LHCN-M2 (cell line): Measurements from ENCODE around the gene JPT2. TPM values are rescaled to one million over a fixed set of nuclear protein-coding genes. Genes with fewer than 3 reads are reported as not detected.
"Not testable (repeated sequence)": the region's sequence is repeated elsewhere in the genome, so short reads cannot be mapped to it uniquely, and the experiment has no call there.

Source experiments
- DNase-seq: peaks from one replicate; pipeline ENCODE4 v3.0.0-alpha.2; 2012; ENCODE audit warnings: low read depth
- total RNA-seq: library from RNA; depleted of rRNA; stranded (reverse); fragments of >200 nt; gene quantifications from 2 replicates; pipeline ENCODE4 v1.2.3, GENCODE V29; 2014

JPT2 gene
- total RNA-seq, 1 experiment from 2014 or later: 59.1 TPM

- no peak for DNase-seq
Measured at GRCh38 chr16:1731603-1732002, 53.5 kb downstream of the JPT2 start.

- DNase-seq: no peak
Measured at GRCh38 chr16:1732071-1732470, 54.0 kb downstream of the JPT2 start.

GRCh38 chr16:1732551-1732987 is 54.5 kb downstream of the JPT2 start:
- not testable (repeated sequence) for DNase-seq

- no peak for DNase-seq
Measured at GRCh38 chr16:1734123-1734522, 56.0 kb downstream of the JPT2 start.

- DNase-seq: no peak
Measured at GRCh38 chr16:1734816-1735215, 56.7 kb downstream of the JPT2 start.

GRCh38 chr16:1740234-1740633 is 62.2 kb downstream of the JPT2 start:
- no peak for DNase-seq

- DNase-seq: no peak
Measured at GRCh38 chr16:1740781-1741490, 62.9 kb downstream of the JPT2 start.

GRCh38 chr16:1741553-1742165 is 63.6 kb downstream of the JPT2 start:
- no peak for DNase-seq

- DNase-seq: no peak
Measured at GRCh38 chr16:1743376-1744337, 65.6 kb downstream of the JPT2 start.

GRCh38 chr16:1744338-1744840 is 66.3 kb downstream of the JPT2 start:
- DNase-seq: no peak

- peak; percentile 84 for DNase-seq
Measured at GRCh38 chr16:1745181-1745899, 67.3 kb downstream of the JPT2 start.

GRCh38 chr16:1745900-1746692 is 68.0 kb downstream of the JPT2 start:
- peak; percentile 98 for DNase-seq

GRCh38 chr16:1746693-1747195 is 68.7 kb downstream of the JPT2 start:
- DNase-seq: peak; percentile 26

- no peak for DNase-seq
Measured at GRCh38 chr16:1747934-1748333, 69.9 kb downstream of the JPT2 start.

- DNase-seq: peak; percentile 73
Measured at GRCh38 chr16:1749152-1750117, 71.4 kb downstream of the JPT2 start.
